GM12878 (cell line): ENCODE results near the gene IKZF1. TPM values are rescaled to one million over a fixed set of nuclear protein-coding genes. Genes with fewer than 3 reads are reported as not detected.

Source experiments
- BACH1 ChIP-seq: fragments of 450-650 bp; IDR thresholded peaks from 2 replicates; pipeline ENCODE4 v1.6.1; 2017; ENCODE audit warnings: mild to moderate bottlenecking, borderline replicate concordance
- GATAD2B ChIP-seq: fragments of 450-650 bp; conservative IDR thresholded peaks from 2 replicates; pipeline ENCODE4 v1.6.1; 2017; ENCODE audit warnings: low read depth, mild to moderate bottlenecking, moderate library complexity
- HSF1 ChIP-seq: fragments of 150-350 bp; IDR thresholded peaks from 2 replicates; pipeline ENCODE4 v1.6.1; 2014; ENCODE audit warnings: mild to moderate bottlenecking, low read depth, low read length
- MTA2 ChIP-seq: fragments of 450-650 bp; IDR thresholded peaks from 2 replicates; pipeline ENCODE4 v1.6.1; 2016; ENCODE audit warnings: low read depth, mild to moderate bottlenecking, moderate library complexity
- NFYA ChIP-seq: IDR thresholded peaks from 2 replicates; pipeline ENCODE4 v1.6.1; 2011; ENCODE audit warnings: low read depth, mild to moderate bottlenecking, low read length, improper control_type of control experiment, borderline replicate concordance
- NKRF ChIP-seq: fragments of 450-650 bp; conservative IDR thresholded peaks from 2 replicates; pipeline ENCODE4 v1.6.1; 2017; ENCODE audit warnings: mild to moderate bottlenecking, moderate library complexity
- POLR2AphosphoS2 ChIP-seq: IDR thresholded peaks from 2 replicates; pipeline ENCODE4 v1.6.1; 2011; ENCODE audit warnings: low read depth, mild to moderate bottlenecking, low read length, improper control_type of control experiment, moderate library complexity
- RELB ChIP-seq: fragments of 450-650 bp; IDR thresholded peaks from 2 replicates; pipeline ENCODE4 v1.6.1; 2017; ENCODE audit warnings: low read depth, mild to moderate bottlenecking, moderate library complexity
- RUNX3 ChIP-seq: IDR thresholded peaks from 2 replicates; pipeline ENCODE4 v1.6.1; 2012; ENCODE audit warnings: low read length, inconsistent platforms
- SIN3A ChIP-seq: IDR thresholded peaks from 2 replicates; pipeline ENCODE4 v1.6.1; 2012; ENCODE audit warnings: low read depth, low read length, improper control_type of control experiment
- YY1 ChIP-seq: IDR thresholded peaks from 2 replicates; pipeline ENCODE4 v1.6.1; 2011; ENCODE audit warnings: low read depth, mild to moderate bottlenecking, low read length
- polyA plus RNA-seq, 11 experiments: library from polyadenylated mRNA; depleted of rRNA in 4 of 11; unstranded in 6 of 11; stranded (reverse) in 5 of 11; fragments of >200 nt; fragmentation: Nextera tagmentation in 4 of 11; fragmentation: Illumina TruSeq in 1 of 11; extraction: Ambion mirVana in 4 of 11; extraction: Trizol in 1 of 11; gene quantifications; 1 replicate in 1 of 11; 2 replicates in 10 of 11; pipeline versions ENCODE4 v1.2.1 to v1.2.3, GENCODE V29; 2011 to 2016; ENCODE audit warnings: inconsistent platforms in 2 of 11, missing spikeins in 2 of 11, low read depth in 1 of 11
- total RNA-seq, 4 experiments: library from RNA; depleted of rRNA in 3 of 4; stranded (reverse); fragments of >200 nt in 3 of 4; fragmentation: Illumina TruSeq in 1 of 4; extraction: Trizol in 1 of 4; gene quantifications; 2 replicates each; pipeline versions ENCODE4 v1.2.1 to v1.2.3, GENCODE V29; 2013 to 2021

IKZF1 gene
- total and polyA plus RNA-seq, 10 of the 15 experiments (the other 5 are each of a cell fraction or from before 2014, with no cell fraction given) = 27.2 to 125 (median 71.6) TPM

GRCh38 chr7:50358041-50358705 is 53.7 kb downstream of the IKZF1 start (continued):
- TF ChIP-seq HSF1 (no peak), YY1 (no peak), RUNX3 (no peak), RELB (no peak), MTA2 (no peak), GATAD2B (no peak), POLR2AphosphoS2 (no peak), NFYA (no peak), SIN3A (no peak), BACH1 (no peak), NKRF (no peak)
- TF ChIP-seq, all 136 proteins: peak for 0
